Head of caudate nucleus (tissue), 42 donors: Measurements from ENCODE around the gene PSMD5.
"Not testable (repeated sequence)": the region's sequence is repeated elsewhere in the genome, so short reads cannot be mapped to it uniquely, and the experiment has no call there.

ENCODE experiments used
- DNase-seq, 42 donors: peaks; one replicate each; pipeline versions ENCODE4 v3.0.0 to v3.0.0-alpha.2; 2020 to 2021; ENCODE audit warnings: mixed read lengths in 7 of 42
- intact Hi-C: fragments of 100-400 bp; cut with DNase I; formaldehyde crosslinking; loops from one replicate; pipeline ENCODE4 v1.15.0; 2022

The PSMD5 gene

DNA sequence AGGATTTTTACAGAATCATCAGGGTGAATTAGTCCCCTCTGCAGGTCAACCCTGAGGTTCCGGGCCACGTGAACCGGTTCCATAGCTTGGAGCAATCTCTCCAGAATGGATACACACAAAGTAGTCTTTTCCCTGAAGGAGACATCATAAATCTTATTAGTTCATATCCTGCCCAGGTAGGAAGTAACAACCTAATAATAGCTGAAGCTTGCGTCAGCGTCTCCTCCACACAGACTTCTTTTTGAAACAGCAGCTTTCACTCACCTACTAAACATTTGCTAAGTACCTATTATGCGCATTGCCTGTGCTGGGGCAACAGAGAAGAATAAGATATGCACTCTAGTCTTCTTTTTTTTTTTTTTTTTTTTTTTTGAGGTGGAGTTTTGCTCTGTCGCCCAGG lies 9.4 kb downstream of the PSMD5 start:
- peak in 4 of 42 donors; percentile 24 to 57 (median 44) for DNase-seq
- intact Hi-C loops, result no loop called here

DNA sequence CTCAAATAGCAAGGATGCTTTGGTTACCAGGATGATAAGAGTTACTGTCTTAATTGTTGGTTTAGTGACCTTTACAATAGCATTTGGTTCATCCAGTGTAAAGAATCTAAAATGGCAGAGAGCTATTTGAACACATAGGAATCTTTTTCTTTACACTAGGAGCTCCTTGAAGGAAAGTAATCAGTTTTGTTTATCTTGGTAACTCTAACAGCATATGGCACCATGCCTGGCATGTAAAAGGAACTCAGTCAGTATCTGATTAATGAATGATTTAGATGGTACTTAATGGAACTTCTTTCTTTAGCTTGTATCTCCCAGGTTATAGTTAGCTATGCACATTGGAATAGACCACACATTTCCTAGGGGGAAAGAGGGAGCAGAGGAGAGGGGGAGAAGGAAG lies 9.9 kb downstream of the PSMD5 start:
- intact Hi-C loops, result no loop called here

DNA sequence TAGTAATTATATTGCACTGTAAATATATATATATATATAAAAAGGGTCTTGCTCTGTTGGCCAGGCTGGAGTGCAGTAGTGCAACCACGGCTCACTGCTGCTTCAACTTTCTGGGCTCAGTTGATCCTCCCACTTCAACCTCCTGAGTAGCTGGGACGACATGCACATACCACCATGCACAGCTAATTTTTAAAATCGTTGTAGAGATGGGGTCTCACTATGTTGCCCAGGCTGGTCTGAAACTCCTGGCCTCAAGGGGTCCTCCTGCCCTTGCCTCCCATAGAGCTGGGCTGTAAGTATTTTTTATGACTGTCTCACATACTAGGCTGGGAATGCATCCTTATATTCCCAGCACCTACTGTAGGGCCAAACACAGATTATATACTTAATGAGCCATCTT lies 11.9 kb downstream of the PSMD5 start:
- DNase-seq, result no peak

More for the DNA sequence above, 9.9 kb downstream of the PSMD5 start:
- no peak for DNase-seq

GRCh38 chr9:120830151-120830550 lies 12.6 kb downstream of the PSMD5 start:
- intact Hi-C loops, result no loop called here
- DNase-seq, result no peak

More for the DNA sequence above, 11.9 kb downstream of the PSMD5 start:
- intact Hi-C loops, result no loop called here

GRCh38 chr9:120829650-120830049 lies 13.1 kb downstream of the PSMD5 start:
- intact Hi-C loops, result no loop called here
- no peak for DNase-seq

GRCh38 chr9:120820095-120820494 lies 22.6 kb downstream of the PSMD5 start:
- intact Hi-C loops, result no loop called here
- DNase-seq, result no peak

GRCh38 chr9:120818595-120818994 lies 24.1 kb downstream of the PSMD5 start:
- DNase-seq, result no peak

DNA sequence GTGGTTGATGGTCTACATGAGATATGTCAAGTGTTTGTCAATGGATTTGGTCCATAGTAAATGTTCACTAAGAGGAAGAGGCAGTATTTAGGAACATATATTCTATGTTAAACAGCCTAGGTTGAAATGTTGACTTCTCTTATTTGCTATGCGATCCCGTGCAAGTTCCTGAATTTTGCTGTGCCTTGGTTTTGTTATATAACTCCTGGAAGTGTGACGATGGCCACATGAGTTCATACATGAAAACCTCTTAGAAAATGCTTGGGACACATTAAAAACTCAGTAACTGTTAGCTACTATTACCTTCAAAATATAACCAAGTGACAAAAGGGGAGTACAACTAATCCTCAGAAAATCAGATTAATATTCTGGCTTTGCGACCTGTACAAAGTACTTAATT lies 27.6 kb downstream of the PSMD5 start:
- no peak for DNase-seq
- intact Hi-C loops, result no loop called here

More at GRCh38 chr9:120818595-120818994, 24.1 kb downstream of the PSMD5 start:
- intact Hi-C loops, result no loop called here

- intact Hi-C loops, result no loop called here
- DNase-seq, result no peak
Observed at GRCh38 chr9:120808931-120809330, 33.8 kb downstream of the PSMD5 start.

DNA sequence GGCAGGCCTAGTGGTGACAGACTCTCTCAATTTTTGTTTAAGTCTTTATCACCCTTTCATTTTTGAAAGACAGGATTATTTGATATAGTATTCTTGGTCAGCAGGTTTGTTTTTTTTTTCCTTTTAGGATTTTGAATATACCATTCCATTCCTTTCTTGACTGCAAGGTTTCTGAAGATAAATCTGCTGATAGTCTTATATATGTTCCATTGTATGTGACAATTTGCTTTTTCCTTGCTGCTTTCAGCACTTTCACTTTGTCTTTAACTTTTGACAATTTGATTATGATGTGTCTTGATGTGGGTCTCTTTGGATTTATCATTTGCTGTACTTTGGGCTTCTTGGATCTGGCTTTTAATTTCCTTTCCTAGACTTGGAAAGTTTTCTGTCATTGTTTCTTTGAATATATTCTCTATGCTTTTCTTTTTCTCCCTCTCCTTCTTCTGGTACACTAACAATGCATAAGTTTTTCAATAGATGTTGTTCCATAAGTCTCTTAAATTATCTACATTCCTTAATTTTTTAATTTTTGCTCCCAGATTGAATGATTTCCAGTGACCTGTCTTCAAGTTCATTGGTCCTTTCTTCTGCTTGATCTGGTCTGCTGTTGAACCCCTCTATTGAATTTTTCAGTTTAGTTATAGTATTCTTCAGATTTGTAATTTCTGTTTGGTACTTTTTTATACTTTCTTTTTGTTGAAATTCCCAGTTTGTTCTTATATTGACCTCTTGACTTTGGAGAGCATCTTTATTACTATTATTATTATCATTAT lies 34.9 kb downstream of the PSMD5 start:
- intact Hi-C loops, result no loop called here

GRCh38 chr9:120804784-120805363 lies 37.8 kb downstream of the PSMD5 start:
- DNase-seq, intact Hi-C loops: not testable (repeated sequence)

More for the DNA sequence above, 34.9 kb downstream of the PSMD5 start:
- no peak for DNase-seq

DNA sequence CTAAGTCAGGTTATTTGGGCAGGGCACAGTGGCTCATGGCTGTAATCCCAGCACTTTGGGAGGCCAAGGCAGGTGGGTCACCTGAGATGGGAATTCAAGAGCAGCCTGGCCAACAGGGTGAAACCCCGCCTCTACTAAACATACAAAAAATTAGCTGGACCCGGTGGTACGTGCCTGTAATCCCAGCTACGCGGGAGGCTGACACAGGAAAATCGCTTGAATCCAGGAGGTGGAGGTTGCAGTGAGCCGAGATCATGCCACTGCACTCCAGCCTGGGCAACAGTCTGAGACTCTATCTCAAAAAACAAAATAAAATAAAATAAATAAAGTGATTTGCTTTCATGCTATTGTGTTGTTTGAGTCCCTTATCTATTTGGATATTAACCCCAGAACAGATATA lies 41.3 kb downstream of the PSMD5 start:
- no peak for DNase-seq
- intact Hi-C loops, result no loop called here

DNA sequence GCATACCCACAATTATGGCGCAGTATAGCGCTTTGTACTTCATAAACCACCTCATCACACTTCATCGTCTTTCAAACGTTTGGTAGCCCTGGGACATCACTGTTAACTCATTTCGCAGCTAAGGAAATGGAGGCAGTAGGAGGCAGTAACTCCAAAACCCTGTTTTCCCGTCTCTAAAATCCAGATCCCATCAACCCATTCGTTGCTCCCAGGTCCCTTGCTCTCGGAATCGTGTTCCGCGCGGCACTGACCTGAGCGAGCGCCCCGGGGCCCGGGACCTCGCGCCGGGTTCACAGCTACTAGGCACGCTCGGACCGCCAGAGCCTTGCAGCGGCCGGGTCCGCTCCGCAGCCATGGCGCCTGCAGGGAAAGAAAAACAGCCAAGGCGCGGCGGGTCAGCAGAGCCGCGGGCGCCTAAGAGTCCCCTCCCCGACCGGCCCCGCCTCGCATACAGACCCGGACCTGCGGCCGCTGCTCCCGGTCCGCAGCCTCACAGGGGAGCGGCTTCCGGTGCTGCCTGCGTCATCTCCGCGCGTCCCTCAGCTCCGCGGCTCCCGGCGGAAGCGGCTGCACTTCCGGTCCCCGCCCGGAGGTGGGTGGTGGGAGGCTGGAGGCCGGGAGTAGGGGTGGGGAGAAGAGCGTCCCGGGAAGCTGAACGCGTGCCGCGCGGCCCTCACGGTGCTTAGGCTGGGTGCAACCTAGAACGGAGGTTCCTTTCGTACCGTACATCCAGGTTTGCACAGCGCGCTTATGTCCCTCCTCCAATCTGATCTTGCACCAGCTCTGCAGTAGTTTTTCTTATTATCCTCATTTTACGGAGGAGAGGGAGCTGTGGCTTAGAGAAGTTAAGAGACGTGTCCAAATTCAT lies 49.6 kb downstream of the PSMD5 start, which contains the start of gene FBXW2:
FBXW2 (minus strand) TSS at position 519 of the 868 bp plus-strand sequence. CDS start 5,158 bp downstream, outside the sequence.
- intact Hi-C loops, result loop anchor here (5.0 kb wide), 2 partner anchors 49 to 76 kb away; partner anchors contain the start of gene PSMD5
- peak; percentile 77 to 97 (median 94) for DNase-seq

DNA sequence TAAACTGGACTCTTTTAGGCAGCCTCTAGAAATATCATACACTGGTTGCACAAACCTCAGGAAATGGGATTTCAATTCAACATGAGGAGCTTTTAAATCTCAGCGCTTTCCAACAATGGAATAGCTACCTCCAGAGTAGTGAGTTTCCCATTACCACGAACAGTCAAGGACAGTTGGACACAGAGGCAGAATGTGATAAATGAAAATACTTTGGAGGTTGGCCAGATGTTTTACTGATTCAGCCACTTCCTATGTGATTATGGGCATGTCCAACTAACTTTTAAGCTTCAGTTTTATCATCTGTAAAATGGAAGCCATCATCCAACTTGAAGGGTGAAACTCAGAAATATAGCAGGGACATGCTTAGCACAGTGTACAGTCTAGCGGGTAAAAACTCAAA lies 51.6 kb downstream of the PSMD5 start:
- intact Hi-C loops, result loop anchor here (5.0 kb wide), 2 partner anchors 51 to 74 kb away; partner anchors contain the start of gene PSMD5
- DNase-seq, result no peak

DNA sequence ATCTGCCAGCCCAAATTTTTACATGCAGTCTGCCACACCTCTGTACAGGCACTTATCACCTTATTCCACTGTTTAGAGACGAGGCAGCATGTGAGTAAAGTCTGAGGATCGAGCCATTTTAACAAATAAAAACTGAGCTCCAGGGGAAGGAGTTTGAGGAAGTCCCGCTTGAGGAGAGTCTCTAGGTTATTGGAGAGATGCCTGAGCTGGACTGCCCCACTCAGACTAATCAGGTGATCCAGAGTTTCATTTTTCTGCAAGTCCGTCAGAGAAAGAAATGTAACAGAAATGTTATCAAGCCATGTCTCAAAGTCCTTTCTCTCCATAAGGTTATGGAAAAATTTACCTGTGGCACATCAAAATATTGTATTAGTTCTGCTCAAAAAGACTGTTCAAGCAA lies 54.8 kb downstream of the PSMD5 start:
- intact Hi-C loops, result no loop called here
- DNase-seq, result no peak

GRCh38 chr9:120783602-120784047 lies 59.1 kb downstream of the PSMD5 start:
- no peak for DNase-seq
- intact Hi-C loops, result no loop called here

DNA sequence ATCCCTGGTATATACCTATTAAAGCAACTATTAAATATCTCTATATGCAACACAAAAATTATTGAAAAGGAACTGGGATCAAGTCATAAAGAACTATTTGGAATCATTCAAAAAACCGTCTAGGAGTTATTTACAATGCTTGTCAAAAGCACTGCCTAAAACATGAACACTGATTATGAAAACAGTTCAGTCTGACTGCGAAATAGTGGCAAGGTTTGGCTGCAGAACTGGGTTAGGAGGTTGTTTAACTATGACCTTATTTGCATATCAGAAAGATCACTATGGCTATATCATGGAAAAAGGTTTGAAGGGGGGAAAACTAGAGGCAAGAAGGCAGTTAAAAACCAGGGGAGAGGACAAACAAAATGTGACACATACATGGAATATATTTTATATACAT lies 61.5 kb downstream of the PSMD5 start:
- intact Hi-C loops, result no loop called here
- no peak for DNase-seq

- intact Hi-C loops, result no loop called here
- DNase-seq, result no peak
Observed at GRCh38 chr9:120780367-120780766, 62.4 kb downstream of the PSMD5 start.

- intact Hi-C loops, result no loop called here
- DNase-seq, result no peak
Observed at GRCh38 chr9:120779227-120779626, 63.5 kb downstream of the PSMD5 start.

DNA sequence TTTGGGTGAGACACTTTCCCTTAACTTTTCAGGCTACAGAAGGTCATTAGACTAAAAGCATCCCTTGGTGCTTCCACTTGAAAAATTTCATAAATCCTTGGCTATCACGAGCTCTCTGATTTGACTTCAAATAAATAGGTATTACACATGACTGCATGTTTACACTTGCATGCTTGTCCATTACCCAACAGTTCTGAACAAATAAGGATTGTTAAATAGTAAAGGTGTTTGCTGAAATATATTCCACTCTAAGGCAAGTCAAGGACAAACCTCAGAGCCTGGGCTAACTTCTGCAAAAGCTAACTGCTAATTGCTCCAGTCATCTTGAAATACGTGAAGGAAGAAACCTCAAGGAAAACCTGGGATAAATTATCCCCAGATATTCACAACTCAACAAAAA lies 64.0 kb downstream of the PSMD5 start:
- intact Hi-C loops, result no loop called here

More for the DNA sequence above, 64.0 kb downstream of the PSMD5 start:
- no peak for DNase-seq
